ENCODE data around the gene ITGB7.

ITGB7 gene

GRCh38 chr12:53219292-53219955, 12.4 kb upstream of the ITGB7 start:
- TF ChIP-seq GABPA (IDR thresholded peaks at IDR 0.05; ENCODE audit: low read depth) (no peak), SPI1 (IDR thresholded peaks at IDR 0.05; ENCODE audit: borderline replicate concordance, low read depth) (no peak), REST (IDR thresholded peaks at IDR 0.05; ENCODE audit: insufficient replicate concordance, low read depth) (no peak)
- Histone ChIP-seq H3K27ac (replicated peaks) (peak overlapping the region; percentile 48), H3K4me3 (replicated peaks; ENCODE audit: insufficient read depth, low read length) (peak overlapping the region; percentile 54), H3K27me3 (ENCODE audit: insufficient read depth, poor library complexity, severe bottlenecking) (no peaks in the 10 kb centered on the region)
- peak in 1 of 2 experiments; percentile 60 for DNase-seq (ENCODE audit: low read depth in 1 of 2, low spot score in 1 of 2)

GRCh38 chr12:53218551-53219291, 11.7 kb upstream of the ITGB7 start:
- H3K27ac ChIP-seq (replicated peaks): no peak overlapping the region; the same call in 1 of the 2 replicates
- no peak overlapping the region for H3K4me3 ChIP-seq (replicated peaks; ENCODE audit: insufficient read depth, low read length)
- no peak for TF ChIP-seq POLR2AphosphoS5 (IDR thresholded peaks at IDR 0.05; ENCODE audit: low read depth)
- no peak for TF ChIP-seq CTCF (IDR thresholded peaks at IDR 0.05; ENCODE audit: insufficient read depth, low read length)
- TF ChIP-seq GABPA (IDR thresholded peaks at IDR 0.05; ENCODE audit: low read depth): no peak
- no peak for TF ChIP-seq SPI1 (IDR thresholded peaks at IDR 0.05; ENCODE audit: borderline replicate concordance, low read depth)
- TF ChIP-seq REST (IDR thresholded peaks at IDR 0.05; ENCODE audit: insufficient replicate concordance, low read depth): no peak
- no peaks in the 10 kb centered on the region for H3K27me3 ChIP-seq (ENCODE audit: insufficient read depth, poor library complexity, severe bottlenecking)
- DNase-seq (ENCODE audit: low read depth in 1 of 2, low spot score in 1 of 2): no peak

GRCh38 chr12:53217931-53218307, 10.9 kb upstream of the ITGB7 start:
- no peak for TF ChIP-seq CTCF (IDR thresholded peaks at IDR 0.05; ENCODE audit: insufficient read depth, low read length)
- TF ChIP-seq POLR2AphosphoS5 (IDR thresholded peaks at IDR 0.05; ENCODE audit: low read depth): no peak
- no peak for TF ChIP-seq GABPA (IDR thresholded peaks at IDR 0.05; ENCODE audit: low read depth)
- TF ChIP-seq REST (IDR thresholded peaks at IDR 0.05; ENCODE audit: insufficient replicate concordance, low read depth): no peak
- no peak for TF ChIP-seq SPI1 (IDR thresholded peaks at IDR 0.05; ENCODE audit: borderline replicate concordance, low read depth)
- no peak overlapping the region for H3K27ac ChIP-seq (replicated peaks)
- no peak overlapping the region for H3K4me3 ChIP-seq (replicated peaks; ENCODE audit: insufficient read depth, low read length)
- H3K27me3 ChIP-seq (ENCODE audit: insufficient read depth, poor library complexity, severe bottlenecking): no peaks in the 10 kb centered on the region
- DNase-seq (ENCODE audit: low read depth in 1 of 2, low spot score in 1 of 2): no peak
